H1 (cell line): ENCODE results near the gene MYOG. TPM values are rescaled to one million over a fixed set of nuclear protein-coding genes. Genes with fewer than 3 reads are reported as not detected.

Source experiments
- CTCF ChIA-PET: fragments of 300-600 bp; sonication (Branson Sonifier 250); formaldehyde crosslinking; loops from one replicate; lab custom pipeline; 2021; ENCODE audit not compliant: partially characterized antibody; lab: Charles Lee
- POLR2A ChIA-PET: fragments of 300-600 bp; sonication (Branson Sonifier 250); formaldehyde crosslinking; loops from one replicate; lab custom pipeline; 2021; ENCODE audit warnings: inconsistent platforms; ENCODE audit not compliant: partially characterized antibody; lab: Charles Lee
- DNase-seq, 2 experiments: peaks; one replicate each; pipeline versions ENCODE4 v3.0.0 to v3.0.0-alpha.2; 2010 to 2022; ENCODE audit warnings: low spot score in 2 of 2, low read depth in 1 of 2, mixed read lengths in 1 of 2
- FAIRE-seq: peaks from 2 replicates; lab custom pipeline; 2011; peaks lifted over from hg19 to GRCh38; lab: Jason Lieb, UNC
- H2AFZ ChIP-seq: 2 replicates; pipeline ENCODE4 v1.8.1; 2012; ENCODE audit warnings: low read length, inconsistent platforms
- H2AK5ac ChIP-seq: 2 replicates; pipeline ENCODE4 v1.6.1; 2013; ENCODE audit warnings: low read depth, low read length
- H2BK120ac ChIP-seq: replicated peaks from 2 replicates; pipeline ENCODE3; 2013; ENCODE audit warnings: low read depth, low read length, inconsistent platforms
- H2BK12ac ChIP-seq: 2 replicates; pipeline ENCODE4 v1.6.1; 2013; ENCODE audit warnings: low read depth, low read length
- H2BK15ac ChIP-seq: 2 replicates; pipeline ENCODE4 v1.6.1; 2013; ENCODE audit warnings: low read length
- H2BK20ac ChIP-seq: 2 replicates; pipeline ENCODE4 v1.6.1; 2013; ENCODE audit warnings: low read length
- H2BK5ac ChIP-seq: 2 replicates; pipeline ENCODE4 v1.6.1; 2013; ENCODE audit warnings: low read depth, low read length
- H3K14ac ChIP-seq: 2 replicates; pipeline ENCODE4 v1.6.1; 2013; ENCODE audit warnings: inconsistent platforms; ENCODE audit not compliant: insufficient read length
- H3K18ac ChIP-seq: 2 replicates; pipeline ENCODE4 v1.6.1; 2013; ENCODE audit warnings: low read length; ENCODE audit errors: extremely low read depth
- H3K23ac ChIP-seq: 2 replicates; pipeline ENCODE4 v1.6.1; 2013; ENCODE audit warnings: inconsistent platforms; ENCODE audit not compliant: insufficient read length
- H3K23me2 ChIP-seq: 2 replicates; pipeline ENCODE4 v1.6.1; 2013; ENCODE audit warnings: low read depth, low read length
- H3K27ac ChIP-seq: 2 replicates; pipeline ENCODE4 v1.6.1; 2011; ENCODE audit warnings: low read depth, low read length, inconsistent platforms
- H3K27me3 ChIP-seq, 4 experiments: replicated peaks in 1 of 4; 1 replicate in 1 of 4; 2 replicates in 3 of 4; pipeline versions ENCODE4 v1.6.1 to v1.8.1; 2011 to 2013; ENCODE audit warnings: low read length in 3 of 4, mild to moderate bottlenecking in 3 of 4, inconsistent platforms in 2 of 4, mixed read lengths in 2 of 4, moderate library complexity in 1 of 4; ENCODE audit not compliant: control insufficient read depth in 3 of 4, insufficient read depth in 3 of 4; ENCODE audit errors: extremely low read depth in 1 of 4
- H3K36me3 ChIP-seq, 4 experiments: 2 replicates each; pipeline versions ENCODE4 v1.6.1 to v1.8.1; 2011 to 2013; ENCODE audit warnings: mild to moderate bottlenecking in 4 of 4, low read length in 3 of 4, moderate library complexity in 2 of 4, control low read depth in 1 of 4, inconsistent platforms in 1 of 4; ENCODE audit not compliant: insufficient read depth in 4 of 4, control insufficient read depth in 2 of 4
- H3K4ac ChIP-seq: replicated peaks from 2 replicates; pipeline ENCODE3; 2013; ENCODE audit warnings: low read length, low read depth, mixed read lengths, inconsistent platforms; ENCODE audit not compliant: insufficient read length
- H3K4me1 ChIP-seq, 4 experiments: replicated peaks in 1 of 4; 1 replicate in 1 of 4; 2 replicates in 3 of 4; pipeline versions ENCODE4 v1.6.1 to v1.8.1; 2011 to 2013; ENCODE audit warnings: low read length in 3 of 4, inconsistent platforms in 2 of 4, mixed read lengths in 1 of 4; ENCODE audit not compliant: insufficient read depth in 4 of 4, control insufficient read depth in 3 of 4
- H3K4me2 ChIP-seq, 2 experiments: 2 replicates each; pipeline versions ENCODE4 v1.6.1 to v1.8.1; 2011 to 2013; ENCODE audit warnings: low read depth in 2 of 2, low read length in 2 of 2, control low read depth in 1 of 2, inconsistent platforms in 1 of 2, mild to moderate bottlenecking in 1 of 2; ENCODE audit not compliant: insufficient read depth in 1 of 2
- H3K4me3 ChIP-seq, 4 experiments: fragments of 200-600, 300-600 bp in 1 of 4; sonication (generic), shearing (Covaris generic), sonication (Bioruptor Twin) in 1 of 4; 2 replicates each; pipeline versions ENCODE4 v1.5.1 to v1.8.1; 2011 to 2016; ENCODE audit warnings: low read length in 4 of 4, low read depth in 3 of 4, control low read depth in 2 of 4, inconsistent platforms in 2 of 4, mild to moderate bottlenecking in 2 of 4, mixed read lengths in 1 of 4, moderate library complexity in 1 of 4; ENCODE audit not compliant: insufficient read depth in 2 of 4; ENCODE audit errors: extremely low read depth in 1 of 4
- H3K56ac ChIP-seq: replicated peaks from 2 replicates; pipeline ENCODE3; 2013; ENCODE audit warnings: low read depth, mild to moderate bottlenecking, mixed read lengths, low read length, inconsistent platforms; ENCODE audit not compliant: insufficient read length
- H3K79me1 ChIP-seq: 2 replicates; pipeline ENCODE4 v1.6.1; 2013; ENCODE audit warnings: low read depth, low read length, control low read depth
- H3K79me2 ChIP-seq, 2 experiments: 2 replicates each; pipeline versions ENCODE4 v1.6.1 to v1.8.1; 2012 to 2013; ENCODE audit warnings: low read length in 2 of 2, mild to moderate bottlenecking in 2 of 2, inconsistent platforms in 1 of 2; ENCODE audit not compliant: insufficient read depth in 2 of 2, control insufficient read depth in 1 of 2
- H3K9ac ChIP-seq, 4 experiments: replicated peaks in 1 of 4; 1 replicate in 1 of 4; 2 replicates in 3 of 4; pipeline versions ENCODE4 v1.6.1 to v1.8.1; 2011 to 2013; ENCODE audit warnings: low read depth in 3 of 4, low read length in 3 of 4, control low read depth in 2 of 4, mild to moderate bottlenecking in 2 of 4, moderate library complexity in 2 of 4, inconsistent platforms in 1 of 4; ENCODE audit errors: extremely low read depth in 1 of 4
- H3K9me3 ChIP-seq, 2 experiments: 2 replicates each; pipeline versions ENCODE4 v1.6.1 to v1.8.1; 2012 to 2013; ENCODE audit warnings: mild to moderate bottlenecking in 2 of 2, moderate library complexity in 2 of 2, control low read depth in 1 of 2, inconsistent platforms in 1 of 2, low read depth in 1 of 2, low read length in 1 of 2, mixed read lengths in 1 of 2; ENCODE audit not compliant: insufficient read depth in 2 of 2
- H4K20me1 ChIP-seq, 2 experiments: replicated peaks in 1 of 2; 2 replicates each; pipeline versions ENCODE3 to v1.8.1; 2011 to 2013; ENCODE audit warnings: inconsistent platforms in 2 of 2, low read length in 2 of 2, mild to moderate bottlenecking in 1 of 2; ENCODE audit not compliant: insufficient read depth in 2 of 2, control insufficient read depth in 1 of 2
- H4K5ac ChIP-seq: 2 replicates; pipeline ENCODE4 v1.6.1; 2013; ENCODE audit warnings: low read length, low read depth, mixed read lengths, inconsistent platforms; ENCODE audit not compliant: insufficient read length
- H4K8ac ChIP-seq: 2 replicates; pipeline ENCODE4 v1.8.0; 2013; ENCODE audit warnings: mild to moderate bottlenecking, moderate library complexity, low read length, inconsistent platforms; ENCODE audit not compliant: insufficient read depth; ENCODE audit errors: extremely low read depth
- H4K91ac ChIP-seq: replicated peaks from 2 replicates; pipeline ENCODE3; 2013; ENCODE audit warnings: low read length, mixed read lengths, inconsistent platforms; ENCODE audit not compliant: insufficient read length
- CBX5 ChIP-seq: fragments of 300-800, 300-1000 bp; sonication (generic); IDR thresholded peaks from 2 replicates; pipeline ENCODE4 v1.7.1; 2016; ENCODE audit warnings: antibody characterized with exemption, low read length, low read depth
- EP300 ChIP-seq, 2 experiments: IDR thresholded peaks; 1 replicate in 1 of 2; 2 replicates in 1 of 2; pipeline ENCODE4 v1.6.1; 2011 to 2012; ENCODE audit warnings: low read depth in 2 of 2, low read length in 2 of 2, mild to moderate bottlenecking in 2 of 2, borderline replicate concordance in 1 of 2, inconsistent platforms in 1 of 2, moderate library complexity in 1 of 2
- HDAC6 ChIP-seq: IDR thresholded peaks from one replicate; pipeline ENCODE4 v1.7.1; 2012; ENCODE audit warnings: low read depth, mild to moderate bottlenecking, inconsistent platforms, low read length, moderate library complexity
- JUN ChIP-seq: IDR thresholded peaks from 2 replicates; pipeline ENCODE4 v1.6.1; 2011; ENCODE audit warnings: low read depth, mild to moderate bottlenecking, improper control_type of control experiment, low read length
- KDM4A ChIP-seq: IDR thresholded peaks from one replicate; pipeline ENCODE4 v1.7.1; 2012; ENCODE audit warnings: low read depth, mild to moderate bottlenecking, moderate library complexity, low read length, inconsistent platforms; ENCODE audit not compliant: severe bottlenecking
- NRF1 ChIP-seq: IDR thresholded peaks from 2 replicates; pipeline ENCODE4 v1.6.1; 2011; ENCODE audit warnings: mild to moderate bottlenecking, low read depth, low read length, improper control_type of control experiment
- PHF8 ChIP-seq: fragments of 200-600 bp; sonication (generic); conservative IDR thresholded peaks from 2 replicates; pipeline ENCODE4 v1.7.1; 2012; ENCODE audit warnings: low read depth, mild to moderate bottlenecking, inconsistent platforms, low read length, moderate library complexity
- TBP ChIP-seq: IDR thresholded peaks from 2 replicates; pipeline ENCODE4 v1.6.1; 2011; ENCODE audit warnings: low read depth, low read length, improper control_type of control experiment
- YY1 ChIP-seq: IDR thresholded peaks from 2 replicates; pipeline ENCODE4 v1.6.1; 2011; ENCODE audit warnings: low read depth, mild to moderate bottlenecking, low read length
- ZNF274 ChIP-seq: IDR thresholded peaks from 2 replicates; pipeline ENCODE4 v1.7.0; 2012; ENCODE audit warnings: low read length, borderline replicate concordance; ENCODE audit errors: extremely low read depth
- WGBS, 2 experiments: shearing (Covaris generic) in 1 of 2; methylation state at CpG; one replicate each; pipeline versions ENCODE4 v1.1.6 to v1.1.7; 2013 to 2015; ENCODE audit warnings: low lambda C conversion rate in 2 of 2, mixed read lengths in 2 of 2, inconsistent platforms in 1 of 2, low coverage in 1 of 2, missing lambda C conversion rate in 1 of 2; ENCODE audit not compliant: insufficient replicate concordance in 2 of 2, insufficient coverage in 1 of 2, insufficient read length in 1 of 2; ENCODE audit errors: extremely low coverage in 1 of 2, missing lambda C conversion rate in 1 of 2; 5-methylcytosine and 5-hydroxymethylcytosine counted together
- polyA plus RNA-seq, 7 experiments: library from polyadenylated mRNA; depleted of rRNA in 3 of 7; stranded (reverse) in 5 of 7; unstranded in 2 of 7; fragments of >200 nt in 5 of 7; fragments of 200-250 nt in 2 of 7; gene quantifications; 1 replicate in 5 of 7; 2 replicates in 1 of 7; 4 replicates in 1 of 7; pipeline versions ENCODE4 v1.2.1 to v1.2.3, GENCODE V29; 2011 to 2013; ENCODE audit warnings: missing spikeins in 2 of 7, mixed read lengths in 2 of 7
- total RNA-seq: library from RNA; stranded (reverse); fragmentation: NEBNext Ultra II Directional; extraction: Animal tissue kit (Norgen Biotek cat#: 25700); gene quantifications from 2 replicates; pipeline ENCODE4 v1.2.1, GENCODE V29; 2021

Gene MYOG
- total and polyA plus RNA-seq, 2 of the 8 experiments (the other 6 are each of a cell fraction or from before 2014, with no cell fraction given): not detected

GRCh38 chr1:203113308-203113707 lies 27.5 kb upstream of the MYOG start:
- Histone ChIP-seq H3K9me3 (no peaks in the 10 kb centered on the region), H4K8ac (no peak overlapping the region), H3K27me3 (peaks cover 0 to 6% (median 3%) of the 10 kb centered on the region in 4 experiments; a peak in 4 of 7 replicates), H4K91ac (no peak overlapping the region), H3K9ac (no peak overlapping the region), H3K4me3 (no peak overlapping the region), H3K27ac (no peak overlapping the region), H3K36me3 (no peaks in the 10 kb centered on the region), H2AFZ (no peak overlapping the region), H3K56ac (no peak overlapping the region), H4K5ac (no peak overlapping the region), H3K4me1 (peaks cover 0 to 2% (median under 1%) of the 10 kb centered on the region in 4 experiments; a peak in 1 of 7 replicates), H2BK15ac (no peak overlapping the region), H2BK5ac (no peak overlapping the region), H3K18ac (no peak overlapping the region), H2BK120ac (no peak overlapping the region), H3K79me1 (no peaks in the 10 kb centered on the region), H2BK12ac (no peak overlapping the region), H3K79me2 (no peaks in the 10 kb centered on the region), H3K14ac (no peak overlapping the region), H2AK5ac (no peak overlapping the region), H2BK20ac (no peak overlapping the region), H3K23me2 (no peaks in the 10 kb centered on the region), H3K4ac (no peak overlapping the region), H3K23ac (no peak overlapping the region), H4K20me1 (no peaks in the 10 kb centered on the region), H3K4me2 (no peak overlapping the region)
- DNase-seq (no peak), FAIRE-seq (no peak)
- POLR2A ChIA-PET: no interaction called here
- WGBS, 2 experiments: 76% methylated on average over 4 of the region's 4 CpGs; no CpG with 5 or more reads in 1 of the 2 experiments
- TF ChIP-seq EP300 (IDR thresholded peaks at IDR 0.05; ENCODE audit: borderline replicate concordance in 1 of 2, low read depth in 2 of 2, low read length in 2 of 2) (no peak), HDAC6 (no peak), PHF8 (no peak), NRF1 (no peak), ZNF274 (no peak), YY1 (no peak), CBX5 (no peak), JUN (no peak), KDM4A (no peak), TBP (no peak)
- CTCF ChIA-PET: interaction anchor here (0.6 to 49.1 kb wide), 17 partner anchors 10 to 156 kb away, joined by 3 to 1071 read pairs (median 4); partner anchors contain the start of genes CHI3L1, MYOG and PPFIA4
